Measurements from ENCODE around the gene KDM1A. TPM values are rescaled to one million over a fixed set of nuclear protein-coding genes. Genes with fewer than 3 reads are reported as not detected.

The KDM1A gene
- total RNA-seq, 1 experiment from 2014 or later, result 116 TPM

GRCh38 chr1:23132033-23132432, 112.8 kb downstream of the KDM1A start:
- Histone ChIP-seq H3K27ac (no peak overlapping the region), H3K9me3 (replicated peaks) (no peaks in the 10 kb centered on the region), H3K27me3 (replicated peaks) (no peaks in the 10 kb centered on the region), H3K4me1 (replicated peaks) (peaks cover 27% of the 10 kb centered on the region), H3K4me3 (no peak overlapping the region), H3K36me3 (peaks cover 10% of the 10 kb centered on the region)
- DNase-seq (ENCODE audit: low read depth in 1 of 2, low spot score in 2 of 2), result peak in 1 of 2 experiments; percentile 49

Other genes with a start within 250 kb of the KDM1A start
- not detected in 2 replicates for gene LACTBL1, start 46.6 kb upstream of the KDM1A start, total RNA-seq (2014; rRNA removed; shearing (Covaris generic))
- not detected in 2 replicates for gene TEX46, start 3.6 kb upstream of the KDM1A start, total RNA-seq (2014; rRNA removed; shearing (Covaris generic))
- gene LUZP1, start 149.4 kb downstream of the KDM1A start, total RNA-seq (2014; rRNA removed; shearing (Covaris generic)), result 30.0 and 47.4 TPM in 2 replicates
- gene HTR1D, start 198.0 kb downstream of the KDM1A start, total RNA-seq (2014; rRNA removed; shearing (Covaris generic)), result 0.24 TPM in 1 of 2 replicates, not detected in the other